GM12864 (cell line): ENCODE measurements around the gene LCMT1.
"Not testable (repeated sequence)": the region's sequence is repeated elsewhere in the genome, so short reads cannot be mapped to it uniquely, and the experiment has no call there.

ENCODE experiments used
- DNase-seq: peaks from one replicate; pipeline ENCODE4 v3.0.0-alpha.2; 2011; ENCODE audit warnings: low read depth
- H3K4me3 ChIP-seq: 2 replicates; pipeline ENCODE4 v1.5.1; 2011; ENCODE audit warnings: mild to moderate bottlenecking, low read depth, low read length, control low read depth
- TF ChIP-seq, protein P1 (sequence below): IDR thresholded peaks from 2 replicates; pipeline ENCODE4 v1.5.1; 2011; ENCODE audit warnings: low read depth, mild to moderate bottlenecking, moderate library complexity, low read length, control low read depth, inconsistent platforms; ENCODE audit errors: missing control alignments

The LCMT1 gene

GRCh38 chr16:25158401-25158800 is 46.9 kb downstream of the LCMT1 start:
- H3K4me3 ChIP-seq = no peak overlapping the region
- TF ChIP-seq, protein P1, sequence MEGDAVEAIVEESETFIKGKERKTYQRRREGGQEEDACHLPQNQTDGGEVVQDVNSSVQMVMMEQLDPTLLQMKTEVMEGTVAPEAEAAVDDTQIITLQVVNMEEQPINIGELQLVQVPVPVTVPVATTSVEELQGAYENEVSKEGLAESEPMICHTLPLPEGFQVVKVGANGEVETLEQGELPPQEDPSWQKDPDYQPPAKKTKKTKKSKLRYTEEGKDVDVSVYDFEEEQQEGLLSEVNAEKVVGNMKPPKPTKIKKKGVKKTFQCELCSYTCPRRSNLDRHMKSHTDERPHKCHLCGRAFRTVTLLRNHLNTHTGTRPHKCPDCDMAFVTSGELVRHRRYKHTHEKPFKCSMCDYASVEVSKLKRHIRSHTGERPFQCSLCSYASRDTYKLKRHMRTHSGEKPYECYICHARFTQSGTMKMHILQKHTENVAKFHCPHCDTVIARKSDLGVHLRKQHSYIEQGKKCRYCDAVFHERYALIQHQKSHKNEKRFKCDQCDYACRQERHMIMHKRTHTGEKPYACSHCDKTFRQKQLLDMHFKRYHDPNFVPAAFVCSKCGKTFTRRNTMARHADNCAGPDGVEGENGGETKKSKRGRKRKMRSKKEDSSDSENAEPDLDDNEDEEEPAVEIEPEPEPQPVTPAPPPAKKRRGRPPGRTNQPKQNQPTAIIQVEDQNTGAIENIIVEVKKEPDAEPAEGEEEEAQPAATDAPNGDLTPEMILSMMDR = no peak
- DNase-seq = no peak

GRCh38 chr16:25161753-25162367 is 50.3 kb downstream of the LCMT1 start:
- TF ChIP-seq, protein P1 = no peak
- no peak for DNase-seq

DNA sequence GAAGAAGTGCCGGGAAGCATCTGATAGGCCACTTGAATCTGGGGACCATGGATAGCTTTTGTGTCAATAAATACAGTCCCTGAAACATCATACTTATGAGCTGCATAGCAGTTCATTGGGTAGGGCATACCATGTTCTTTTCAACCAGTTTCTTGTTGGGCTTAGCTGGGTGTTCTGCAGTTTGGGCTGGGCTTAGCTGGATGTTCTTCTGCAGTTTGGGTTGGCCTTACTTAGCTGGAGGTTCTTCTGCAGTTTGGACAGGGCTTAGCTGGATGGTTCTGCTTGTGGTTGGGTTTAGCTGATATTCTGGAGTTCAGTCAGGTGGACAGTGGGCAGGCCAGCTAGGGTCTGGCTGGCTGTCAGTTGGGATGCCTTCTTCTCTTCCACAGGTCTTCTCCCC is 52.1 kb downstream of the LCMT1 start:
- DNase-seq = no peak
- H3K4me3 ChIP-seq = no peak overlapping the region
- TF ChIP-seq, protein P1 = no peak

More at GRCh38 chr16:25161753-25162367, 50.3 kb downstream of the LCMT1 start:
- H3K4me3 ChIP-seq = no peak overlapping the region

- no peak for DNase-seq
- TF ChIP-seq, protein P1 = no peak
These were observed 53.7 kb downstream of the LCMT1 start for GRCh38 chr16:25165284-25165683.

DNA sequence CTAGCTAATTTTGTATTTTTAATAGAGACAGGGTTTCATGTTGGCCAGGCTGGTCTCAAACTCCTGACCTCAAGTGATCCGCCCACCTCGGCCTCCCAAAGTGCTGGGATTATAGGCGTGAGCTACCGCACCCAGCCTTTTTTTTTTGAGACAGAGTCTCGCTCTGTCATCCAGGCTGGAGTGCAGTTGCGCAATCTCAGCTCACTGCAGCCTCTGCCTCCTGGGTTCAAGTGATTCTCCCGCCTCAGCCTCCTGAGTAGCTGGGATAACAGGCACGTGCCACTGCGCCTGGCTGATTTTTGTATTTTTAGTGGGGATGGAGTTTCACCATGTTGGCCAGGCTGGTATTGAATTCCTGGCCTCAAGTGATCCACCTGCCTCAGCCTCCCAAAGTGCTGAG is 56.4 kb downstream of the LCMT1 start:
- DNase-seq, H3K4me3 ChIP-seq: not testable (repeated sequence)

More at GRCh38 chr16:25165284-25165683, 53.7 kb downstream of the LCMT1 start:
- H3K4me3 ChIP-seq = no peak overlapping the region

GRCh38 chr16:25171390-25171789 is 59.8 kb downstream of the LCMT1 start:
- TF ChIP-seq, protein P1 = no peak
- DNase-seq = no peak
- no peak overlapping the region for H3K4me3 ChIP-seq

GRCh38 chr16:25172831-25173230 is 61.3 kb downstream of the LCMT1 start:
- TF ChIP-seq, protein P1 = no peak
- DNase-seq = no peak
- no peak overlapping the region for H3K4me3 ChIP-seq
